ENCODE results near the gene DHX34. TPM values are rescaled to one million over a fixed set of nuclear protein-coding genes. Genes with fewer than 3 reads are reported as not detected.

The DHX34 gene
- total RNA-seq, 3 donors from 2014 or later: 6.2 to 20.6 (median 20.5) TPM

GRCh38 chr19:47404334-47405196, 55.5 kb downstream of the DHX34 start:
- intact Hi-C loops (cut with DNase I; ENCODE audit: low total_unique reads): no loop called here
- no peak for DNase-seq (ENCODE audit: low spot score in 2 of 2)
- no peak for TF ChIP-seq POLR2A (IDR thresholded peaks at IDR 0.05)
- TF ChIP-seq POLR2AphosphoS5 (IDR thresholded peaks at IDR 0.05): no peak
- TF ChIP-seq, protein P1, sequence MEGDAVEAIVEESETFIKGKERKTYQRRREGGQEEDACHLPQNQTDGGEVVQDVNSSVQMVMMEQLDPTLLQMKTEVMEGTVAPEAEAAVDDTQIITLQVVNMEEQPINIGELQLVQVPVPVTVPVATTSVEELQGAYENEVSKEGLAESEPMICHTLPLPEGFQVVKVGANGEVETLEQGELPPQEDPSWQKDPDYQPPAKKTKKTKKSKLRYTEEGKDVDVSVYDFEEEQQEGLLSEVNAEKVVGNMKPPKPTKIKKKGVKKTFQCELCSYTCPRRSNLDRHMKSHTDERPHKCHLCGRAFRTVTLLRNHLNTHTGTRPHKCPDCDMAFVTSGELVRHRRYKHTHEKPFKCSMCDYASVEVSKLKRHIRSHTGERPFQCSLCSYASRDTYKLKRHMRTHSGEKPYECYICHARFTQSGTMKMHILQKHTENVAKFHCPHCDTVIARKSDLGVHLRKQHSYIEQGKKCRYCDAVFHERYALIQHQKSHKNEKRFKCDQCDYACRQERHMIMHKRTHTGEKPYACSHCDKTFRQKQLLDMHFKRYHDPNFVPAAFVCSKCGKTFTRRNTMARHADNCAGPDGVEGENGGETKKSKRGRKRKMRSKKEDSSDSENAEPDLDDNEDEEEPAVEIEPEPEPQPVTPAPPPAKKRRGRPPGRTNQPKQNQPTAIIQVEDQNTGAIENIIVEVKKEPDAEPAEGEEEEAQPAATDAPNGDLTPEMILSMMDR (IDR thresholded peaks at IDR 0.05): no peak
- Histone ChIP-seq H3K4me1 (no peaks in the 10 kb centered on the region), H3K9me3 (no peaks in the 10 kb centered on the region), H3K27ac (no peak overlapping the region), H3K4me3 (no peak overlapping the region), H3K36me3 (no peaks in the 10 kb centered on the region), H3K27me3 (no peaks in the 10 kb centered on the region)

GRCh38 chr19:47405197-47405550, 56.1 kb downstream of the DHX34 start:
- Histone ChIP-seq H3K4me3 (no peak overlapping the region), H3K36me3 (no peaks in the 10 kb centered on the region), H3K4me1 (no peaks in the 10 kb centered on the region), H3K27ac (no peak overlapping the region), H3K27me3 (no peaks in the 10 kb centered on the region), H3K9me3 (no peaks in the 10 kb centered on the region)
- TF ChIP-seq, protein P1 (IDR thresholded peaks at IDR 0.05): no peak
- no peak for TF ChIP-seq POLR2A (IDR thresholded peaks at IDR 0.05)
- TF ChIP-seq POLR2AphosphoS5 (IDR thresholded peaks at IDR 0.05): no peak
- intact Hi-C loops (cut with DNase I; ENCODE audit: low total_unique reads): no loop called here
- DNase-seq (ENCODE audit: low spot score in 2 of 2): no peak

GRCh38 chr19:47405854-47406417, 56.8 kb downstream of the DHX34 start:
- H3K4me3 ChIP-seq: no peak overlapping the region
- TF ChIP-seq POLR2AphosphoS5 (IDR thresholded peaks at IDR 0.05) (no peak), POLR2A (IDR thresholded peaks at IDR 0.05) (no peak)
- TF ChIP-seq, protein P1 (IDR thresholded peaks at IDR 0.05): no peak
- no peaks in the 10 kb centered on the region for H3K9me3 ChIP-seq
- H3K27ac ChIP-seq: no peak overlapping the region
- H3K27me3 ChIP-seq: no peaks in the 10 kb centered on the region
- no peaks in the 10 kb centered on the region for H3K4me1 ChIP-seq
- H3K36me3 ChIP-seq: no peaks in the 10 kb centered on the region
- no peak for DNase-seq (ENCODE audit: low spot score in 2 of 2)
- intact Hi-C loops (cut with DNase I; ENCODE audit: low total_unique reads): no loop called here

DNA sequence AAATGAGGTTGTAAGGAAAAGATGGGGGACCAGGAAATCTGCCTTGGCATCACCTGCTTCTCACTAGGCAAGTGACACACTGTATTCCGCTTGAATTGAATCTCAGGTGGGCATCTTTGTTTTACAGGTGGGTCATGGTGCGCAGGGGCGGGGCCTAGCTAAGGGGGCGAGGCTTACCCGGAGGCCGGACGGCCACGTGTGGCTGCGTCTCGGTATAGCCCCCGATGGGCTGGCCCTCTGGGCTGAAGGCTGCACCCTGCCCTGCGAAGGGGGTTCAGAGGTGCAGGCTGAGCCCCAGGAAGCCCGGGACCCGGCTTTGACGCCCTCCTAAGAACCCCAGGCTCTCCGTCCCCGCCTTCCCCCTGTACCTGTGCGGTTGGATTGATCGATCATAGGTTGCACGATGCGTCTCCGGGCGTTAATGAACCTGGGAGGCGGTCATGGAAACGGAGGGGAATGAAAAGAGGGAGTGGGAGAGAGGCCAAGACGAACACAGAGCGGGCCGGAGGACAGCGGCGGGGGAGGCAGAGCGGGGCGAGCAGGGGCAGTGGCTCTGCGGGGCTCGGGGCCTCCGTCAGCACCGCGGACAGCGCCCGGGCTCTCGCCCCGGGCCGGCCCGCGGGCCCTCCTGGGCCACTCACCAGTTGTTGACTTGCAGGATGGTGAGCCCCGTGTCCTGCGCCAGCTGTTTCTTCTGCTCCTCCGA, 57.7 kb downstream of the DHX34 start:
- no peaks in the 10 kb centered on the region for H3K4me1 ChIP-seq
- no peak for DNase-seq (ENCODE audit: low spot score in 2 of 2)
- H3K9me3 ChIP-seq: no peaks in the 10 kb centered on the region
- H3K36me3 ChIP-seq: no peaks in the 10 kb centered on the region
- TF ChIP-seq POLR2A (IDR thresholded peaks at IDR 0.05) (no peak), POLR2AphosphoS5 (IDR thresholded peaks at IDR 0.05) (no peak)
- H3K4me3 ChIP-seq: no peak overlapping the region
- H3K27me3 ChIP-seq: no peaks in the 10 kb centered on the region
- intact Hi-C loops (cut with DNase I; ENCODE audit: low total_unique reads): no loop called here
- no peak overlapping the region for H3K27ac ChIP-seq

DNA sequence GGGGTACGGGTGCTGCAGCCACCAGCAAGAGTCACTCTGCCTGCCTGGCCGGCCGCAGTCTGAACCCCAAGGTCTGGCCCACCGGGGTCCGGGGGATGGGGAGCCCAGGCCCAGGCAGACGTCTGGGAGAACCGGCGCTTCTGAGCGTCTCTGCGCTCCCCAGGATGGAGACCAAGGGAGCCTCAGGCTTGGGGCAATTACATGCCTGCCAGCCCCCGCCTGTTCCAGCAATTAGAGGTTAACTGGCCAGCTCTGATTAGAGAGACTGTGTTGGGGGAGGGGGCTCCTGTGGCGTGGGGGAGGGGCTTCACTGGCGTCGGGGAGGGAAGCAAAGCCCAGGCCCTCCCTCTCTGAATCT, 58.3 kb downstream of the DHX34 start:
- H3K4me1 ChIP-seq: no peaks in the 10 kb centered on the region
- no peaks in the 10 kb centered on the region for H3K9me3 ChIP-seq
- no peak for DNase-seq (ENCODE audit: low spot score in 2 of 2)
- H3K27ac ChIP-seq: no peak overlapping the region
- intact Hi-C loops (cut with DNase I; ENCODE audit: low total_unique reads): no loop called here
- no peak overlapping the region for H3K4me3 ChIP-seq
- no peaks in the 10 kb centered on the region for H3K36me3 ChIP-seq
- TF ChIP-seq POLR2AphosphoS5 (IDR thresholded peaks at IDR 0.05) (no peak), POLR2A (IDR thresholded peaks at IDR 0.05) (no peak)
- TF ChIP-seq, protein P1 (IDR thresholded peaks at IDR 0.05): no peak
- no peaks in the 10 kb centered on the region for H3K27me3 ChIP-seq
